ENCODE measurements around the gene HOXB8.

HOXB8 gene

GRCh38 chr17:48571024-48571818 lies 43.9 kb downstream of the HOXB8 start:
- no peaks in the 10 kb centered on the region for H3K27me3 ChIP-seq (ENCODE audit: insufficient read depth, poor library complexity, severe bottlenecking)
- H3K4me1 ChIP-seq (ENCODE audit: insufficient read depth, poor library complexity, severe bottlenecking), result peaks cover 5% of the 10 kb centered on the region
- H3K27ac ChIP-seq (ENCODE audit: poor library complexity, severe bottlenecking), result no peak overlapping the region
- TF ChIP-seq, protein P1, sequence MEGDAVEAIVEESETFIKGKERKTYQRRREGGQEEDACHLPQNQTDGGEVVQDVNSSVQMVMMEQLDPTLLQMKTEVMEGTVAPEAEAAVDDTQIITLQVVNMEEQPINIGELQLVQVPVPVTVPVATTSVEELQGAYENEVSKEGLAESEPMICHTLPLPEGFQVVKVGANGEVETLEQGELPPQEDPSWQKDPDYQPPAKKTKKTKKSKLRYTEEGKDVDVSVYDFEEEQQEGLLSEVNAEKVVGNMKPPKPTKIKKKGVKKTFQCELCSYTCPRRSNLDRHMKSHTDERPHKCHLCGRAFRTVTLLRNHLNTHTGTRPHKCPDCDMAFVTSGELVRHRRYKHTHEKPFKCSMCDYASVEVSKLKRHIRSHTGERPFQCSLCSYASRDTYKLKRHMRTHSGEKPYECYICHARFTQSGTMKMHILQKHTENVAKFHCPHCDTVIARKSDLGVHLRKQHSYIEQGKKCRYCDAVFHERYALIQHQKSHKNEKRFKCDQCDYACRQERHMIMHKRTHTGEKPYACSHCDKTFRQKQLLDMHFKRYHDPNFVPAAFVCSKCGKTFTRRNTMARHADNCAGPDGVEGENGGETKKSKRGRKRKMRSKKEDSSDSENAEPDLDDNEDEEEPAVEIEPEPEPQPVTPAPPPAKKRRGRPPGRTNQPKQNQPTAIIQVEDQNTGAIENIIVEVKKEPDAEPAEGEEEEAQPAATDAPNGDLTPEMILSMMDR (IDR thresholded peaks at IDR 0.05; ENCODE audit: poor library complexity, severe bottlenecking), result no peak
- H3K36me3 ChIP-seq (ENCODE audit: low read depth), result peaks cover 4% of the 10 kb centered on the region
- no peak overlapping the region for H3K4me3 ChIP-seq (ENCODE audit: severe bottlenecking)
- H3K9me3 ChIP-seq (ENCODE audit: severe bottlenecking), result no peaks in the 10 kb centered on the region
- ATAC-seq (ENCODE audit: low read depth) (no peak), DNase-seq (ENCODE audit: low spot score) (no peak)

DNA sequence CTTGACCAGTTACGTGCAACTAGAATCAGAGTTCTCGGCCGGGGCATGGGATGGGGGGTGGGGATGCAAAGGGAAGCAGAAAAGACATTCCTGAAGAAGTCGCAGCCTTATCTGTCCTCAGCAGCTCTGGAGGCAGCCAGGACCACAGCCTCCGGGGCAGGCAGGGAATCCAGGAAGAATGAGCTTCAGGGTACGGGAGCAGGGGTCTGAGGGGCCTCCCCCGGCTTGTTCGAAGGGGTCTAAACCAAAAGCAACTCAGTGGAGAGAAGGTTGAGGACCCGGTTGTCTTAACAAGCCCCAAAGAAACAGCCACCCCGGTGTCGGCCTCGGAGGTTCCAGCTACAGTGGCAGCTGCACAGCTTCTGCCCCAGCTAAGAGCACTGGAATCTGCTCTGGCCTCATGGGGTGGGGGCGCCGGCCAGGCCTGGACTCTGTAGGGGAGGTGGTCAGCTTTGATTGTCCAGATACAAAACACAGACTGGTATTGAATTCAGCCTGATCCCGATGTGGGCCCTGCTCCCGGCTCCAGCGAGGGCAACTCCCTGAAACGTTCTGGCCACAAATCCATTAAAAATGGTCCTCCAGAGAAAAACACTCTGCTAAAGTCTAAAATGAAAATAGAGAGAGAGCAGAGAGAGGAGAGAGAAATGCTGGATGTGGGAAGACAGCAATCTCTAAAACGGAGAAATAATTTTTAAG lies 44.6 kb downstream of the HOXB8 start:
- Histone ChIP-seq H3K36me3 (ENCODE audit: low read depth) (no peaks in the 10 kb centered on the region), H3K4me3 (ENCODE audit: severe bottlenecking) (no peak overlapping the region), H3K4me1 (ENCODE audit: insufficient read depth, poor library complexity, severe bottlenecking) (peaks cover 5% of the 10 kb centered on the region), H3K27me3 (ENCODE audit: insufficient read depth, poor library complexity, severe bottlenecking) (no peaks in the 10 kb centered on the region), H3K9me3 (ENCODE audit: severe bottlenecking) (no peaks in the 10 kb centered on the region), H3K27ac (ENCODE audit: poor library complexity, severe bottlenecking) (no peak overlapping the region)
- ATAC-seq (ENCODE audit: low read depth) (no peak), DNase-seq (ENCODE audit: low spot score) (no peak)
- TF ChIP-seq, protein P1 (IDR thresholded peaks at IDR 0.05; ENCODE audit: poor library complexity, severe bottlenecking), result no peak

GRCh38 chr17:48569674-48570324 lies 45.3 kb downstream of the HOXB8 start:
- H3K9me3 ChIP-seq (ENCODE audit: severe bottlenecking), result no peaks in the 10 kb centered on the region
- no peak for DNase-seq (ENCODE audit: low spot score)
- no peak for ATAC-seq (ENCODE audit: low read depth)
- H3K27me3 ChIP-seq (ENCODE audit: insufficient read depth, poor library complexity, severe bottlenecking), result no peaks in the 10 kb centered on the region
- TF ChIP-seq, protein P1 (IDR thresholded peaks at IDR 0.05; ENCODE audit: poor library complexity, severe bottlenecking), result no peak
- H3K4me3 ChIP-seq (ENCODE audit: severe bottlenecking), result no peak overlapping the region
- no peak overlapping the region for H3K27ac ChIP-seq (ENCODE audit: poor library complexity, severe bottlenecking)
- no peaks in the 10 kb centered on the region for H3K36me3 ChIP-seq (ENCODE audit: low read depth)
- H3K4me1 ChIP-seq (ENCODE audit: insufficient read depth, poor library complexity, severe bottlenecking), result peaks cover 5% of the 10 kb centered on the region

- H3K27ac ChIP-seq (ENCODE audit: poor library complexity, severe bottlenecking), result no peak overlapping the region
- no peak for ATAC-seq (ENCODE audit: low read depth)
- H3K27me3 ChIP-seq (ENCODE audit: insufficient read depth, poor library complexity, severe bottlenecking), result no peaks in the 10 kb centered on the region
- H3K4me1 ChIP-seq (ENCODE audit: insufficient read depth, poor library complexity, severe bottlenecking), result peaks cover 5% of the 10 kb centered on the region
- no peak for DNase-seq (ENCODE audit: low spot score)
- H3K9me3 ChIP-seq (ENCODE audit: severe bottlenecking), result no peaks in the 10 kb centered on the region
- no peak overlapping the region for H3K4me3 ChIP-seq (ENCODE audit: severe bottlenecking)
- no peaks in the 10 kb centered on the region for H3K36me3 ChIP-seq (ENCODE audit: low read depth)
- TF ChIP-seq, protein P1 (IDR thresholded peaks at IDR 0.05; ENCODE audit: poor library complexity, severe bottlenecking), result no peak
These were observed 45.9 kb downstream of the HOXB8 start for GRCh38 chr17:48569240-48569582.

Measured in RWPE2 (cell line).